Smooth muscle cell (in vitro differentiated cells): Measurements from ENCODE around the gene INSYN1. TPM values are rescaled to one million over a fixed set of nuclear protein-coding genes. Genes with fewer than 3 reads are reported as not detected.

Experiments
- DNase-seq: peaks from one replicate; lab custom pipeline; 2025; ENCODE audit not compliant: unreplicated experiment; lab: John Stamatoyannopoulos, UW
- H2AFZ ChIP-seq: fragments of 200-600 bp; sonication (generic); 2 replicates; pipeline ENCODE4 v1.6.0; 2016; ENCODE audit warnings: antibody characterized with exemption, low read depth, mild to moderate bottlenecking
- H3F3A ChIP-seq: fragments of 200-600 bp; sonication (generic); 2 replicates; pipeline ENCODE4 v1.6.0; 2017; ENCODE audit warnings: antibody characterized with exemption, low read depth
- H3K27ac ChIP-seq: fragments of 200-600 bp; sonication (generic); 2 replicates; pipeline ENCODE4 v1.5.1; 2016; ENCODE audit warnings: low read depth, mild to moderate bottlenecking
- H3K27me3 ChIP-seq: fragments of 200-600 bp; sonication (generic); 2 replicates; pipeline ENCODE4 v1.6.1; 2016; ENCODE audit warnings: low read depth, mild to moderate bottlenecking
- H3K36me3 ChIP-seq: fragments of 200-600 bp; sonication (generic); 2 replicates; pipeline ENCODE4 v1.5.1; 2016; ENCODE audit warnings: low read depth
- H3K4me1 ChIP-seq: fragments of 200-600 bp; sonication (generic); 2 replicates; pipeline ENCODE4 v1.5.1; 2016; ENCODE audit warnings: low read depth
- H3K4me2 ChIP-seq: fragments of 200-600 bp; sonication (generic); 2 replicates; pipeline ENCODE4 v1.6.0; 2016; ENCODE audit warnings: mild to moderate bottlenecking
- H3K4me3 ChIP-seq: fragments of 200-600 bp; sonication (generic); 2 replicates; pipeline ENCODE4 v1.5.1; 2016; ENCODE audit warnings: mild to moderate bottlenecking
- H3K79me2 ChIP-seq: fragments of 200-600 bp; sonication (generic); 2 replicates; pipeline ENCODE4 v1.6.0; 2016; ENCODE audit warnings: low read depth, mild to moderate bottlenecking
- H3K9ac ChIP-seq: fragments of 200-600 bp; sonication (generic); 2 replicates; pipeline ENCODE4 v1.6.0; 2016; ENCODE audit warnings: low read depth
- H3K9me3 ChIP-seq: fragments of 200-600 bp; sonication (generic); replicated peaks from 2 replicates; pipeline ENCODE4 v1.5.1; 2016; ENCODE audit warnings: low read depth
- H4K20me1 ChIP-seq: fragments of 200-600 bp; sonication (generic); 2 replicates; pipeline ENCODE4 v1.6.0; 2016; ENCODE audit warnings: low read depth
- CTCF ChIP-seq: fragments of 200-600 bp; sonication (generic); IDR thresholded peaks from 2 replicates; pipeline ENCODE4 v1.5.1; 2017; ENCODE audit warnings: borderline replicate concordance, mild to moderate bottlenecking, antibody characterized with exemption; ENCODE audit not compliant: insufficient read depth, poor library complexity, severe bottlenecking
- WGBS: methylation state at CpG from one replicate; pipeline ENCODE4 v1.1.7; 2016; ENCODE audit warnings: low lambda C conversion rate; 5-methylcytosine and 5-hydroxymethylcytosine counted together
- polyA plus RNA-seq: library from polyadenylated mRNA; unstranded; fragments of >200 nt; fragmentation: Nextera tagmentation; extraction: Ambion mirVana; gene quantifications from 2 replicates; pipeline ENCODE4 v1.2.1, GENCODE V29; 2016
- total RNA-seq: library from RNA; depleted of rRNA; stranded (reverse); fragments of >200 nt; gene quantifications from 2 replicates; pipeline ENCODE4 v1.2.3, GENCODE V29; 2014

INSYN1 gene
- total and polyA plus RNA-seq, 2 experiments from 2014 or later = 1.6 to 4.0 TPM

GRCh38 chr15:73746261-73746660, 6.9 kb downstream of the INSYN1 start:
- Histone ChIP-seq H3F3A (no peaks in the 10 kb centered on the region), H4K20me1 (no peaks in the 10 kb centered on the region), H3K9me3 (no peaks in the 10 kb centered on the region), H3K79me2 (no peaks in the 10 kb centered on the region), H3K4me1 (peaks cover 1% of the 10 kb centered on the region), H3K9ac (no peak overlapping the region), H3K4me3 (no peak overlapping the region), H3K36me3 (no peaks in the 10 kb centered on the region), H2AFZ (no peak overlapping the region), H3K27me3 (no peaks in the 10 kb centered on the region), H3K4me2 (no peak overlapping the region), H3K27ac (no peak overlapping the region)
- DNase-seq = no peak
- TF ChIP-seq CTCF = no peak
- 92% methylated on average over 8 of the region's 8 CpGs for WGBS

GRCh38 chr15:73745073-73745472, 8.1 kb downstream of the INSYN1 start:
- H3K27me3 ChIP-seq = no peaks in the 10 kb centered on the region
- no peaks in the 10 kb centered on the region for H3K4me1 ChIP-seq
- H3K9me3 ChIP-seq = no peaks in the 10 kb centered on the region
- no peak overlapping the region for H2AFZ ChIP-seq
- H3K36me3 ChIP-seq = no peaks in the 10 kb centered on the region
- H3K27ac ChIP-seq = no peak overlapping the region
- no peak overlapping the region for H3K4me3 ChIP-seq
- no peaks in the 10 kb centered on the region for H4K20me1 ChIP-seq
- H3K79me2 ChIP-seq = no peaks in the 10 kb centered on the region
- no peak overlapping the region for H3K9ac ChIP-seq
- DNase-seq = no peak
- no peaks in the 10 kb centered on the region for H3F3A ChIP-seq
- no peak for TF ChIP-seq CTCF
- no peak overlapping the region for H3K4me2 ChIP-seq
- 75% methylated on average over 7 of the region's 7 CpGs for WGBS

- 52% methylated on average over 1 of the region's 1 CpG for WGBS
- no peak for DNase-seq
- Histone ChIP-seq H3F3A (no peaks in the 10 kb centered on the region), H2AFZ (no peak overlapping the region), H3K36me3 (no peaks in the 10 kb centered on the region), H3K4me2 (no peak overlapping the region), H4K20me1 (no peaks in the 10 kb centered on the region), H3K4me3 (no peak overlapping the region), H3K27ac (no peak overlapping the region), H3K79me2 (no peaks in the 10 kb centered on the region), H3K9me3 (no peaks in the 10 kb centered on the region), H3K9ac (no peak overlapping the region), H3K27me3 (no peaks in the 10 kb centered on the region), H3K4me1 (no peaks in the 10 kb centered on the region)
- TF ChIP-seq CTCF = no peak
These were observed 8.9 kb downstream of the INSYN1 start for GRCh38 chr15:73744293-73744692.

DNA sequence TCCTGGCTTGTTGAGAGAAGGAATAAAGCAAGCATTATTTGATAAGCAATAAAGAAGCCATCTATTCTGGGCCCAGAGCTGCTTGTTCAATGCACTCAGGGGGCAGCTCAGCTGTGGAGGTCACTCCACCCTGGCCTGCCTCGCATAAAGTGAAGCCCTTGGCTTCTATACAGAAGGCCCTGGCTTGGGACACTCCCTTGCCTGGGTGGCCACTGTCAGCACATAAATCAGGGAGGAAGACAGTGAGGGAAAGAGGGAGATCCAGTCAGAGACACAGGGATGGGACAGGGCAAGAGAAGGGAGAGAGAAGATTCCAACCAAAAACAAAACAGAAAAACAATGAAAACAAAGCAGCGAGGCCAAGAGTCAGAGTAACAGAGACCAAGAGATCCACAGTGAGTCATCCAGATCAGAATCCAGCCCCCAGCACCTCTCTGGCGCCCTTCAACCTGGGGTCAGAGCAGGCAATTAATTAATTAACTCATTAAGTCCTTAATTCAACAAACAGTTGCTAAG, 11.8 kb downstream of the INSYN1 start:
- Histone ChIP-seq H3K4me1 (no peaks in the 10 kb centered on the region), H3K36me3 (no peaks in the 10 kb centered on the region), H3K4me2 (no peak overlapping the region), H3K27me3 (no peaks in the 10 kb centered on the region), H3K27ac (no peak overlapping the region), H3K9me3 (no peaks in the 10 kb centered on the region), H3K9ac (no peak overlapping the region), H4K20me1 (no peaks in the 10 kb centered on the region), H3K4me3 (no peak overlapping the region), H3K79me2 (no peaks in the 10 kb centered on the region), H2AFZ (no peak overlapping the region), H3F3A (no peaks in the 10 kb centered on the region)
- DNase-seq = no peak
- WGBS = 84% methylated on average over 3 of the region's 3 CpGs
- TF ChIP-seq CTCF = no peak
